ENCODE measurements around the gene PTCH2. TPM values are rescaled to one million over a fixed set of nuclear protein-coding genes. Genes with fewer than 3 reads are reported as not detected.

Gene PTCH2
- total RNA-seq, 2 donors from 2014 or later: 1.9 TPM

DNA sequence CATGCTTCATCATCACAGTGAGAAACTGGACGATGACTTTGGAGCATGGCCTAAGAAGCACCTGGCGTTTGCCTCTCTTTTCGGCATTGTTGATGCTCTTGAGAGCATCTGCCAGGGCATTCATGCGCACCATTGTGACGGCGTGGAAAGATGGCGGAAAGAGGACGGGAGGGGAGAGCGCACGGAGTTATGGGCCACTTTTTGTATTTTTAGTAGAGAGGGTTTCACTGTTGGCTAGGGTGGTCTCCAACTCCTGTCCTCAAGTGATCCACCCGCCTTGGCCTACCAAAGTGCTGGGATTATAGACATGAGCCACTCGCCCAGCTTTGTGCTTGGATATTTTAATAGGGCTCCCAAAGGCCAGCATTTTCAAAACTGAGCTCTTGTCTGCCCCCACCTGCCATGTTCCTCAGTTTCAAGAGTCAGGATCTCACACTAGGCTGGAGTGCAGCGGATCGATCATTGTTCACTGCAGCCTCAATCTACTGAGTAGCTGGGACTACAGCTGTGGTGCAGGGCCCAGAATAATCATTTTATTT lies 62.4 kb downstream of the PTCH2 start:
- DNase-seq (ENCODE audit: low spot score) (no peak), ATAC-seq (no peak)
- no peak overlapping the region for H3K27ac Mint-ChIP-seq
- H3K4me3 Mint-ChIP-seq: no peak overlapping the region
- H3K9me3 Mint-ChIP-seq: no peaks in the 10 kb centered on the region
- peaks cover 38% of the 10 kb centered on the region for H3K36me3 Mint-ChIP-seq
- H3K4me1 Mint-ChIP-seq (ENCODE audit: low read depth in 2 of 2): peaks cover 43 to 52% of the 10 kb centered on the region in 2 donors
- no peaks in the 10 kb centered on the region for H3K27me3 Mint-ChIP-seq

DNA sequence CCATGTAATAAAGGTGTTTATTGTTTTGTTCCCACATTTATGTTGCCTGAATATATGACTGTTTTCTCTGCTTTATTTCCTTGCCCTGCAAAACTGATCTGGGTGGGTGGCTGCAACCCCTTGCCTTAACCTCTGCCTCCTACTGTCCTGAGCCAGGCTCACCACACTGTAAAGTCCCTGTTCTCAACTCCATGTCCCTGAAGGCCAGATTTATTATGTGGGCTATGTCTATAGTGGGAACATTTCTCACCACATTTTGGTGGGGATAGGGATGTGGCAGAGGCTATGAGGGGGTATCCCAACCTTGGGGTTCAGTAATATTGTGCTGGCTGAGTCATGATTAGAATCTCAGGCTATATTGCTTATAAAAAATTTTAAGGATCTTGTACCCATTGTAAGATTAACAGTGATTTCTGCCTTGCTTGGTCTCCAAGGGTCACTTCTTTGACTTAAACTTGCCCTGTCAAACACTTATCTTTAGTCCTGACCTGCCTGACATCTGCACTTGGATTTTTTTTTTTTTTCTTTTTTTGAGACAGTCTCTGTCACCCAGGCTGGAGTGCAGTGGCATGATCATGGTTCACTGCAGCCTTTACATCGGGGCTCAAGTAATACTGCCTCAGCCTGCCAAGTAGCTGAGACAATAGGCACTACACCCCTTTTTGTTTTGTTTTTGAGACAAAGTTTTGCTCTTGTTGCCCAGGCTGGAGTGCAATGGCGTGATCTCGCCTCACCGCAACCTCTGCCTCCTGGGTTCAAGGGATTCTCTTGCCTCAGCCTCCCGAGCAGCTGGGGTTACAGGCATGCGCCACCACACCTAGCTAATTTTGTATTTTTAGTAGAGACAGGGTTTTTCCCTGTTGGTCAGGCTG lies 64.1 kb downstream of the PTCH2 start:
- ATAC-seq (no peak), DNase-seq (ENCODE audit: low spot score) (peak; percentile 16)
- peaks cover 42% of the 10 kb centered on the region for H3K36me3 Mint-ChIP-seq
- peak overlapping the region; percentile 45 to 95 for H3K27ac Mint-ChIP-seq
- H3K27me3 Mint-ChIP-seq: no peaks in the 10 kb centered on the region
- H3K9me3 Mint-ChIP-seq: no peaks in the 10 kb centered on the region
- H3K4me1 Mint-ChIP-seq (ENCODE audit: low read depth in 2 of 2): peaks cover 42 to 51% of the 10 kb centered on the region in 2 donors
- H3K4me3 Mint-ChIP-seq: peak overlapping the region; percentile 75

DNA sequence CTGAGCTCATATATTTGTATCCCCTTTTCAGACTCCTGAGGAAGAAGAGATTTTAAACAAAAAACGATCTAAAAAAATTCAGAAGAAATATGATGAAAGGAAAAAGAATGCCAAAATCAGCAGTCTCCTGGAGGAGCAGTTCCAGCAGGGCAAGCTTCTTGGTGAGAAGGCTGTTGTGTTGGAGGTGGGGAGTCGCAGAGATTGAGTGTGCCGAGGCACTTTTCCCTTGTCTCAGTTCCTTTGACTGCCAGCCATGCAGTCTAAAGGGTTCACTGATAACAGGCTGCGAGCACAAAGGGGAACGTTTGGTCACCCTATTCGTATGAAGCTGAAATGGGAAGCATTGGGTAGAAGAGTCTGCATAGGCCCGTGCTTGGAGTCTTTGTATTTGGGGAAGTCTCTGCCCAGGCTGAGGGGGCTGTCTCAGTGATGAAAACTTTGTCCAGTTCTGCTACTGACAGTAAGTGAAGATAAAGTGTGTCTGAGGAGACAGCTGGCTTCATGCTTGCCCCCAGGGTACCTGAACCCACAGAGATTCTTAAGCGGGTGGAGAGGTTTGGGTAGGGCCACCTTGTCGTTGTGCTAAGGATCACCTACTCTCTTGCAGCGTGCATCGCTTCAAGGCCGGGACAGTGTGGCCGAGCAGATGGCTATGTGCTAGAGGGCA lies 65.0 kb downstream of the PTCH2 start:
- Mint-ChIP-seq H3K9me3 (no peaks in the 10 kb centered on the region), H3K36me3 (peaks cover 42% of the 10 kb centered on the region), H3K4me3 (peak overlapping the region; percentile 97), H3K27ac (peak overlapping the region; percentile 93 to 95), H3K4me1 (ENCODE audit: low read depth in 2 of 2) (peaks cover 38 to 45% of the 10 kb centered on the region in 2 donors), H3K27me3 (no peaks in the 10 kb centered on the region)
- peak; percentile 25 for DNase-seq (ENCODE audit: low spot score)
- ATAC-seq: no peak

DNA sequence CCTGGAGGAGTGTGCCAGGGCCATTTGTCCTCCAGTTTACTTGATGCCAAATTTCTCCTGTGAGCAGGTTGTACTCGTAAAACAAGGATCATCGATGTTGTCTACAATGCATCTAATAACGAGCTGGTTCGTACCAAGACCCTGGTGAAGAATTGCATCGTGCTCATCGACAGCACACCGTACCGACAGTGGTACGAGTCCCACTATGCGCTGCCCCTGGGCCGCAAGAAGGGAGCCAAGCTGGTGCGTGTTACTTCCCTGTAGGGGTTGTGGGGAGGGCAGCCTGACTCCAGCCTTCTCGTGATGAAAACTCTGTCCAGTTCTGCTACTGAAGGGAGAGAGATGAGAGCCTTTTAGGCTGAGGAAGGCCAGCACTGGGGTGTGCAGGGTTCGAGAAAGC lies 65.5 kb downstream of the PTCH2 start:
- Mint-ChIP-seq H3K4me1 (ENCODE audit: low read depth in 2 of 2) (peaks cover 38 to 45% of the 10 kb centered on the region in 2 donors), H3K9me3 (no peaks in the 10 kb centered on the region), H3K36me3 (peaks cover 42% of the 10 kb centered on the region), H3K27me3 (no peaks in the 10 kb centered on the region), H3K27ac (peak overlapping the region; percentile 93 to 95), H3K4me3 (peak overlapping the region; percentile 97)
- peak; percentile 16 for DNase-seq (ENCODE audit: low spot score)
- ATAC-seq: no peak

DNA sequence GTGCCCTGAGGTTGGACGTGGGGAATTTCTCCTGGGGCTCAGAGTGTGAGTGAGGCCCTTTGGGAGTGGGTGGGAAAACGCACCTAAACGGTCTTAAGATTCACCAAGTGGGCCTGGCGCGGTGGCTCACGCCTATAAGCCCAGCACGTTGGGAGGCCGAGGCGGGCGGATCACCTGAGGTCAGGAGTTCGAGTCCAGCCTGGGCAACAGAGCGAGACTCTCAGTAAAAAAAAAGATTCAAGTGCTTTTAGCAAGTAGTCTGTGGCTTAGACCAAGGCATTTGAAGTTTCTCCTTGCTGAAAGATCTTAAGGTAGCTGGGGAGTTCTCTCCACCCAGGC lies 66.4 kb downstream of the PTCH2 start:
- H3K4me1 Mint-ChIP-seq (ENCODE audit: low read depth in 2 of 2): peaks cover 38 to 45% of the 10 kb centered on the region in 2 donors
- peaks cover 41% of the 10 kb centered on the region for H3K36me3 Mint-ChIP-seq
- ATAC-seq: no peak

DNA sequence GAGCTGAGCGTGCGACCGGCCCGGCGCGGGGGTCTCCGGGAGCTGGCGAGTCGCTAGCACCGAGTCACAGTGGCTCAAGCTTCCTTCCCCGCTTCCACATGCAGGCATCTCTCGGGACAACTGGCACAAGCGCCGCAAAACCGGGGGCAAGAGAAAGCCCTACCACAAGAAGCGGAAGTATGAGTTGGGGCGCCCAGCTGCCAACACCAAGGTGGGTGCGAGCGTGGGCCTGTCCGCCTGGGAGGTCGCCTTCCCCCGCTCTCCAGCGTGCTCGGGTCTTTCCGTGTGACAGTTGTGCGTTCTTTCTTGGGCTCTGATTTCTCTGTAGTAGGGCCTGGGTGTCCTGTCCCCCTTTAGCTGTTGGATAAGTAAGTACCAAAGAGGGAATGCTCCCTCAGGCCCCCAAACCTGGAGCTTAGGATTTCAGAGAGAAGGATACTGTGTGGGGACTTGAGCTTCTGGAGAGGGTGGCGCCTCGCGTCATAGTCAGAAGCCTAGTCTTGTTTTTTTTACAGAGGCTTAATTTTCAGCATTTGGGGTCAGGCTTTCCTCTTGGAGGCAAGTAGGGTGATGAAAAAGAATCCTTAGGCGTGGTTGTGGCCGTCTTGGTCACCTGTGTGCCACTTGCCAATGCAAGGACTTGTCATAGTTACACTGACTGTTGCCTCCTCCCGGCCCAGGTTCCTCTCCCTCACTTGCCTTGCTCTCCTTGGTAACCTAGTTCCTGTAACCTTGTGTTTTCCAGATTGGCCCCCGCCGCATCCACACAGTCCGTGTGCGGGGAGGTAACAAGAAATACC lies 66.9 kb downstream of the PTCH2 start:
- peak overlapping the region; percentile 97 for H3K4me3 Mint-ChIP-seq
- peak overlapping the region; percentile 93 to 95 for H3K27ac Mint-ChIP-seq
- DNase-seq (ENCODE audit: low spot score): peak; percentile 62
- no peaks in the 10 kb centered on the region for H3K9me3 Mint-ChIP-seq
- ATAC-seq: peak; percentile 46 to 53
- H3K4me1 Mint-ChIP-seq (ENCODE audit: low read depth in 2 of 2): peaks cover 33 to 39% of the 10 kb centered on the region in 2 donors
- peaks cover 35% of the 10 kb centered on the region for H3K36me3 Mint-ChIP-seq
- H3K27me3 Mint-ChIP-seq: no peaks in the 10 kb centered on the region

More for the DNA sequence above, 66.4 kb downstream of the PTCH2 start:
- Mint-ChIP-seq H3K27ac (peak overlapping the region; percentile 93 to 95), H3K27me3 (no peaks in the 10 kb centered on the region), H3K4me3 (peak overlapping the region; percentile 97), H3K9me3 (no peaks in the 10 kb centered on the region)
- DNase-seq (ENCODE audit: low spot score): peak; percentile 60

DNA sequence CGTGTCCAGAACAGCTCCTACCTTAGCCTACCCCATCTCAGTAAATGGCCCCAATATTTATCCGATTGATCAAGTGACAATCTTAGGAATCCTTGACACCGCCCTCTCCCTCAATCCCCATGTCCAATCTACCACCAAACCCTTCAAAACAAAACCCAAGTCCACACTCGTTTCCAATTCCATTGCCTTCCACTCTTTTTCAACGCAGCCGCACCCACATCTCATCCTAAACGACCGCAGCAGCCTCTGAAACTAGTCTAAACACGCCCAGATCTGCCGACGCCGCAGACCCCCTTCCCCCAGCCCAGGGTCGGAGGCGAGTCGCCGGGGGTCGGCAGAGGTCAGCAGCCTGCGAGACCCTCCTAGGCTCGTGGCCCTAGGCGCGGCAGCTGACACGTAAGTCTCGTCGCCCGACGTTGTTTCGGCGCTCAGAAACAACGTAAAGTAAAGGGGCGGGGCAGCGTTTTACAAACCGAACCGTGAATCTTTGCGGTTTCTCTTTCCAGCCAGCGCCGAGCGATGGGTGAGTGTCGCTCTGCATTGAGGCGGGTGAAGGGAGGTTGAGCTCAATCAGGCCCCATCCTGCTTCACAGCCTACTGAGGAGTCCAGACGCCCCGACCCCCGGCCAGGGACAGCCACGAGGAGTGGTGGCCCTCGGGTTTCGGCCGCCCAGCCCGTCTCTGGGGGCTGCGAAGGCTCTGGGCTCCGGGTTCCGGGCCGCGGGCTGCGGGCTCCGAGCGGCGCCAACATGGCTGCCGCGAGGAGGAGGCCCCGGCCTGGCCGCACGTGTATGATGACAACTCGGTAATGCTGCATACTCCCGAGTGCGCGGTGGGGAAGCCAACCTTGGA lies 67.7 kb downstream of the PTCH2 start, which contains the start of gene RPS8:
TSS of gene RPS8 (plus strand) at position 463 of the 852 bp plus-strand sequence. CDS start at position 520, 57 bp downstream.
- peak within 1 kb of the TSS; percentile 93 to 95 for H3K27ac Mint-ChIP-seq
- H3K36me3 Mint-ChIP-seq: peaks cover 29% of the 10 kb centered on the region
- ATAC-seq (peak; percentile 90 to 94), DNase-seq (ENCODE audit: low spot score) (peak; percentile 92)
- H3K27me3 Mint-ChIP-seq: no peaks in the 10 kb centered on the region
- peak within 1 kb of the TSS; percentile 97 for H3K4me3 Mint-ChIP-seq
- no peaks in the 10 kb centered on the region for H3K9me3 Mint-ChIP-seq
- H3K4me1 Mint-ChIP-seq (ENCODE audit: low read depth in 2 of 2): peaks cover 30 to 39% of the 10 kb centered on the region in 2 donors

Other genes starting within 250 kb of the PTCH2 start
- 1 to 10 TPM; 2.8 to 3.8 TPM for gene TMEM53, start 168.8 kb downstream of the PTCH2 start, total RNA-seq
- gene ARMH1, start 168.5 kb downstream of the PTCH2 start, total RNA-seq: 1 to 10 TPM; 1.8 to 8.7 TPM
- not detected for gene RNU5D-1, start 112.1 kb downstream of the PTCH2 start, total RNA-seq
- 10 to 100 TPM; 44.5 to 97.0 TPM for gene KIF2C, start 103.4 kb downstream of the PTCH2 start, total RNA-seq
- 1,000 to 10,000 TPM; 1,070 to 1,127 TPM for gene RPS8, start 67.7 kb downstream of the PTCH2 start, total RNA-seq
- under 1 TPM in 1 of 2 donors, not detected in 1; 0.47 TPM for gene BEST4, start 55.1 kb downstream of the PTCH2 start, total RNA-seq
- gene PLK3, start 42.9 kb downstream of the PTCH2 start, total RNA-seq: 10 to 100 TPM; 27.4 to 64.3 TPM
- not detected for gene DYNLT4, start 35.9 kb downstream of the PTCH2 start, total RNA-seq
- gene BTBD19, start 34.7 kb downstream of the PTCH2 start, total RNA-seq: 1 to 10 TPM; 1.7 to 6.4 TPM
- 10 to 100 TPM; 37.6 to 60.9 TPM for gene EIF2B3, start 143.3 kb upstream of the PTCH2 start, total RNA-seq
- gene HECTD3, start 168.1 kb upstream of the PTCH2 start, total RNA-seq: 10 to 100 TPM; 39.0 to 42.8 TPM
- gene UROD, start 169.0 kb upstream of the PTCH2 start, total RNA-seq: 100 to 1,000 TPM in 1 of 2 donors, 10 to 100 TPM in 1; 72.5 to 109 TPM